HL-60/S4 (cell line): ENCODE measurements around the gene CDC20B.

ENCODE experiments used
- in situ Hi-C: fragments of 300-500 bp; cut with MboI; formaldehyde crosslinking; loops from 2 replicates; pipeline ENCODE4 v1.14.3; 2022; ENCODE audit warnings: low sequenced_read_pairs

Gene CDC20B

GRCh38 chr5:55172937-55173686 lies at the start of gene CDC20B:
CDC20B (minus strand) TSS chr5:55173177; CDS start chr5:55173000, 177 bp downstream.
- in situ Hi-C loops, result no loop called here

DNA sequence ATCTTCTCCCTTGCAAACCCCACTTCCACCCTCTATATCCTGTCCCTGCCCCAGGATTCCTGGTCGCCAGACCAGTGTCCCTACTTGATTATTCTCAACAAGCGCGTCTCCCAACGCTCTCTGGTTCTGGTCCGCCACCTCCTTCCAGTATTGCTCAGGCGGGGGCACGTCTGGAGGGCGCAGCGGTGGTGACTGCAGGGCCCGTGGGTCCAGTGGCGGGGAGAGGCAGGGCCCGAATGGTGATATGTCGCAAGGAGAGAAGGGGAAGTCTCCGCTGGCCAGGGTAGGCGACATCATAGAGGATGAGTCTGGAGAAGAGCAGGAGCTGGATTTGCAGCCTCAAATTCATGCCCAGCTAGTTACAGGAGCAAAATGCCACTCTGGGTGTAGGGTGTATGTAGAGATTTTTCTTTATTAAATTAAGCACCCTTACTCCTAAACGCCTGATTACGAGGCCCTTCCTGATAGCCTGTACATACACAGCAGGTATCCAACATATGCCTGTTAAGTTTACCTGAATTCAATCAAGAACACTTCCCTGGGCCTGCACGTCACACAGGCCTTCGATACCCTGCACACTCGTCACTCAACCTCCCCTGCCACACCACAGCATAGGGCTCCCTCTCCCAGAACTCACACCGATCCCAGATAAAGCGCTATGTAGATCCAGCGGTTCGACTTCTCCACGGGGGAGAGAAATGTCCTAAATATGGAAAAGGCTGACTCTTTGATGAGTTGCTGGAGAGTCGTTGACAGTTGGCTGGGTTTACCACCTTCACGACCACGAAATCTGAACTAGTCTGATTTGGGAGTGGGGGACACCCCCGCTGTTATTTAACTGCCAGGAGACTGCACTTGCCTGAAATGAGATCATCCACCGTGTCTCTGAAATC lies 49.4 kb upstream of the CDC20B start:
- in situ Hi-C loops, result no loop called here

- in situ Hi-C loops, result no loop called here
Observed at GRCh38 chr5:55220433-55221185, 47.6 kb upstream of the CDC20B start.

GRCh38 chr5:55219770-55220169 lies 46.8 kb upstream of the CDC20B start:
- in situ Hi-C loops, result no loop called here

DNA sequence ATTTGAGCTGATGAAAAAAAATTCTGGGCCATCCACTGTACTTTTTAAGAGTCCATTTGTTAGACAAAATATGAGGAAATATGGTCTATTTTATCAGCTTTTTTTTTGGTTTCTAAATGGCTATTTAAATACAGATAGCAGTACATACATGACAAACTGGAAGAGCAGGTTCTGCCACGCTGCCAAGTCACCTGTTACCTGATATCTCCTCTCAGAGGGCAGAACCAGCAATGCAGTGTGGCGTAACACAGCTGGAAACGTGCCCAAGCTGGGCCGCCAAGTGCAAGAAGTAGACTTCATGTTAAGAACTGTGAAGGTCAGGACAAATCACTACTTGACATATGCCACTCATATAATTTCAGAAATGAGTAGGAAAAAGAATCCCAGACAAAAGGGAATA lies 46.0 kb upstream of the CDC20B start:
- in situ Hi-C loops, result no loop called here

- in situ Hi-C loops, result no loop called here
Observed at GRCh38 chr5:55211184-55211874, 38.4 kb upstream of the CDC20B start.

GRCh38 chr5:55205001-55205400 lies 32.0 kb upstream of the CDC20B start:
- in situ Hi-C loops, result no loop called here

GRCh38 chr5:55191165-55191564 lies 18.2 kb upstream of the CDC20B start:
- in situ Hi-C loops, result no loop called here

GRCh38 chr5:55188656-55189540 lies 15.9 kb upstream of the CDC20B start:
- in situ Hi-C loops, result no loop called here

DNA sequence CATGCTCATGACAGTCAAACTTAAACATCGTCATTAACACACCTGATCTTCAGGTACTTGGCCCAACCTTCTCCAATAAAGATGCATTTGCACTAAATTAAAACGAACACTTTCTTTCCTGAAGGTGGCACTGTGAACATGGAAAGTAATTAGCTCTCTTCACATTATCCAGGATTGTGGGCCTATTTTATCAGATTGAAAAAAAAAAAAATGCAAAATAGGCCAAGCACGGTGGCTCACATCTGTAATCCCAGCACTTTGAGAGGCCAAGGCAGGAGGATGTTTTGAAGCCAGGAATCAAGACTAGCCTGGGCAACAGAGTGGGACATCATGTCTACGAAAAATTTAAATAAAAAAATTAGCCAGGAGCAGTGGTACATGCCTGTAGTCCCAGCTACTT lies 14.4 kb upstream of the CDC20B start:
- in situ Hi-C loops, result no loop called here

DNA sequence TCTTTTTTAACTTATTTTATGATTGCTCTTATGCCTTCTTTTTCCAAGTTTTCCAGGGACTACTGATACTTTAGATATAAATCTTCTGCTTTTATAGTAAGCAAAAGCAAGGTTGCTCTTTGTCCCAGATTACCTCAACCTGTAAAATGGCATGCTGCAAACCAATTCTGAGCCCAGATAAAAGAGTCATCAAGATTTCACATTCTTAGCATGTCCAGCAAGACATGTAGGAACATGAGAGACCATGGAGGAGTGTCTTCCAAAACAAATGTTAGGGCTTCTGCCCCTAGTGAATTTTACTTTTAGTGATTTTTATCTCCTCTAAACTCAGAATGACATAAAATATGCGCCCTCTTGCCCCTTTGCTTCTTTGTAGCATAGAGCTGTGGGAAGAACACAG lies 7.0 kb upstream of the CDC20B start:
- in situ Hi-C loops, result no loop called here

DNA sequence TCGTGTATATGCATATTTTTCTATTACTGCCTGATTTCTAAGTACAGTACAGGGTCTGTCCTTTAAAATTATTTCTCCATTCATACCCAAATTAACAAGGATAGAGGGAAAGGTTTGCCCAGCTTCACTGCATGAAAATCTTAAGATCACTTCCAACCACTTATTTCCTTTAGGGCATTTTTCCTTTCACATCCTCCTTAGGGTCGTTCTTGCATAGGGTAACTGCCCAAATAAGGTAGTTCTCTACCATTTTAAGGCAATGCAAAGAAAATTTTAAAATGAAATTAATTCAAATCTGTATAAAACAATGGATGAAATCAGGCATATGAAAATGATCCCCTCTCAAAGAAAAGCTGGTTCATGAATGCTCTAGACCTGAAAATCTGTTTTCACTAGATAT lies 4.1 kb upstream of the CDC20B start:
- in situ Hi-C loops, result no loop called here

- in situ Hi-C loops, result no loop called here
Observed at GRCh38 chr5:55176176-55176818, 3.3 kb upstream of the CDC20B start.

DNA sequence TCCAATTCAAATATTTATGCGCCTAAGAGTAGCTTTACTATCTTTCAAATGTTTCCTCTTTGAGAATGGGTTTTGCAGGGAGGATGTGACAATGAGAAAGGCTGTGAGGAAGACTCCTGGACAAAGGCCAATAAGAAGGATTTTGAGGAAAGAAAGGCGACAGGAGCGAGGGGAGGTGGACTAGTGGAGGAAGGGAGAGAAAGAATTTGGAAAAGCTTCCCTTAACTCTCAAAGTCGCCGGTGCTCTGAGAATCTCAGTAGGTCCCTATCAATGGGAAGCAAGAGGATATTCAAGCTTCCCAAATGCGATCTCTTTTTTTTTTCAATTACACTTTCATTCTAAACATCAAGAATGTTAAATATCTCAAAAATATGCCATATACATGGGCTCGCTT lies 2.8 kb upstream of the CDC20B start:
- in situ Hi-C loops, result no loop called here

DNA sequence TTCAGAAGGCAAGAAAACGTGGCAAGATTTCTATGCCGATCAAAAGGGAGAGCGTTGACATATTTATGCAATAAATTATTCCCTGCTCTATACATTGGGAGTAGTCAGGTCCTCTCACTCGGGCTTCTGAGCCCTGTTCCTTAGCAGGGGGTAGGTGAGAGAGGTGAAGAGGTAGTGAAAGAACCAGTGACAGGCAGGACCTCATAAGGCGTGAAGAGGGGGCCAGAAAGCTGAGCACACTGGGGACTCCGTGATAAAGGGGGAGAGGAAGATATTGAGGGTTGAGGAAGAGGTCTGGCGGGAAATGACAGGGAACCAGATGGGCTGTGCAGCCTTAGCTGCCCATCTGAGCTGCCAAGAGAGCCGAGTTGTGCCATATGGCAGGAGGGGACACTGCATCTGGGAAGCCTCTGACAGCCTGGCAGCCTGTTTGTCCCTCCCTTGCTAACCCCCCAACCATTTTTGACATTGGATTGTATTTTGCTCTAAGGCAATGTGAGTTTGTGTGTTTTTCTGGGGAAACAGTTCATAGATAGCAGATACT lies 782 bp upstream of the CDC20B start:
- in situ Hi-C loops, result no loop called here

DNA sequence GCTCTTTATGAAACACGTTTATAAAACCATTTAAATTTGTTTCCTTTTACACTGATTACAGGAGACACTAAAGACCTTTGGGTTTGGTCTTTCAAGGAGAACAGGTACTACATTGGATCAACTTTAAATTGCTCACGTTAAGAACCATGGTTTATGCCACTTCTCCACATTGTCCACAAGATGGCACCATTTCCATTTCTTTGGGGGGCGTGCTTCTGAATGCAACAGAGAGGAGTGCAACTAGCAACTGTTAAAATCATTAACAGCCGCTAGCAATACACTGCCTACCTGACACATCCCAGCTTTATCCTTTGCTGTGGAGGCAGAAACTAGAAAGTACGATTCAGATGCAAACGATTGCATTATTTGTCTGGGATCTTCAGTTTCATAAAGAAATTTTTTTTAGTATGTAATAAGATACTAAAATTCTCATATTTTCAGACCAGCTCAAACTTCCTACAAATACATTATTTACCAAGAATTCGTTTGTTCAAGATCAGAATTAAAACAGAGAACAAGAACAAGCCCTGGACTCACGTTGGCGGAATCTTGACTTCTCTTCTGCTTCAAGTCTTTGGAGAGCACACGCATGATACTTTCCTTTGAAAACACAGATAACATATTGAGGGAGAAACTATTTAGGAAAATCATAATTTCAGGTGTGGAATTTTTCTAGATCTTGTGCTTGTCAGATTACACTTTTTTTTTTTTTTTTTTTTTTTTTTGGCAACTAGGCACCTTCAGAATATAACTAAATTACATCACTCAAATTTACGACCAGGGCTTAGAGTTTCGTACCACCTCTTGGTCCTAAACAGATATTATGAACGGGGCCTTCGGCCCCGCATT lies 702 bp downstream of the CDC20B start:
- in situ Hi-C loops, result no loop called here

GRCh38 chr5:55171471-55171870 lies 1.5 kb downstream of the CDC20B start:
- in situ Hi-C loops, result no loop called here

DNA sequence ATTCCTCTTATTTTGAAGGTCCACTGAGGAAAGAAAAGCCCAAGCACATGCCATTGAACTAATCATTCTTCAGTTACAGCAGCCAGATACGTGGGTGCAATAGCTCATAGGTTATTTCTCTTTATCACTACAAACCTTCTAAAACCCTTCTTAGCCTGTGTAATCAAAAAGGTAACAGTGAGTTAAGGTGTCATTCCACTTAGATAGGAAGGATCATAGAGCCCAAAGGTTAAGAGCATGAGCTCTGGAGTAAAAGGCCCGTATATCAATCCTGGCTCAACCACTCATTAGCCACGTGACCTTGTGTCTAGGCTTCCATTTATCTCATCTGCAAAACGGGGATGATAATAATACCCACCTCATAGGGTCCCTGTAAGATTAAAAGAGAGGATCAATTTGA lies 10.3 kb downstream of the CDC20B start:
- in situ Hi-C loops, result no loop called here
